Rectal smooth muscle tissue (tissue), 1 donor: Measurements from ENCODE around the gene CLHC1.
A peak's percentile ranks its signal among the peaks of the same experiment; 100 is the strongest.
"Not testable (repeated sequence)": the region's sequence is repeated elsewhere in the genome, so short reads cannot be mapped to it uniquely, and the experiment has no call there.

Source experiments
- H3K27ac ChIP-seq: one replicate; pipeline ENCODE4 v1.7.0; 2013; ENCODE audit warnings: low read depth, low read length, inconsistent platforms
- H3K27me3 ChIP-seq: one replicate; pipeline ENCODE4 v1.7.0; 2013; ENCODE audit warnings: low read length; ENCODE audit not compliant: control insufficient read depth, insufficient read depth
- H3K36me3 ChIP-seq: one replicate; pipeline ENCODE4 v1.7.0; 2013; ENCODE audit warnings: low read length; ENCODE audit not compliant: control insufficient read depth, insufficient read depth
- H3K4me1 ChIP-seq: one replicate; pipeline ENCODE4 v1.7.0; 2013; ENCODE audit warnings: low read length; ENCODE audit not compliant: control insufficient read depth, insufficient read depth
- H3K4me3 ChIP-seq: one replicate; pipeline ENCODE4 v1.7.0; 2013; ENCODE audit warnings: low read length
- H3K9ac ChIP-seq: one replicate; pipeline ENCODE4 v1.7.0; 2013; ENCODE audit warnings: low read length

Gene CLHC1

GRCh38 chr2:55232084-55232862 lies at the start of gene CLHC1, which contains the start of gene RPS27A:
Gene CLHC1 (minus strand): TSS chr2:55232293. CDS start chr2:55222411, 9,882 bp downstream.
Gene RPS27A (plus strand): TSS chr2:55232688. CDS start chr2:55232825, 137 bp downstream.
- Histone ChIP-seq H3K27ac (peak within 1 kb of the TSS; percentile 96), H3K9ac (peak within 1 kb of the TSS; percentile 98), H3K36me3 (peaks cover 17% of the 10 kb centered on the region), H3K4me1 (peaks cover 12% of the 10 kb centered on the region), H3K4me3 (peak within 1 kb of the TSS; percentile 96), H3K27me3 (no peaks in the 10 kb centered on the region)

DNA sequence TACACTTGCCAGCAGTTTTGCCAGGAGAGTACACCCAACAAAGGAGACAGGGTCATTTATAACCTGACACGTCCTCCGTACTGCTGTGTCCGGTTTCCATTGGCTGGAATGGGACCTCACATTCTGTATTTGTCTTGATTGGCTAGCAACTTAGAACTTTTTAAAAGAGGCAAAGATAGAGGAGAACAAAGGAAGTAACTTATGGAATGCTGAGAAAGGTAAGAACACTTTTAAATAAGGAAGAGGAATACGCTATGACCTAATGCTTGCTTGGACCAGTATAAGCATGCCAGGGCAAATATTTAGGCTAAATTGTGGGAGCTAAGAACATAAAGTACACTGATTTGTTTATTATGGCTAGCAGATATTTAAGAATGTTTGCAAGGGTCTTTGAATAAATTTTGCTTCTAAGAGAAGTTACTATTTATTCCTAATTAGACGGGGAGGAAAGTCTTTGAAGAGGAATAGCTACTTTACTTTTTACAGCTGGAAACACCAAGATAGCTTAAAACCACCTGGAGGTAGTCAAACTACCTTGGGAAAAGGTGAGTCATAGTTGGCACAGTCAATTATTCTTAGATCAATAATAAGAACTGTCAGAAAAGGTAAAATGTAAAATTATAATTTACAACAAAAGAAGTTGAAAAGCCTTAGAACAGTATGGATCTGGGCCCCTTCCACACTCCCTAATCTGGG lies 48.9 kb upstream of the CLHC1 start:
- H3K4me1 ChIP-seq, H3K36me3 ChIP-seq, H3K27me3 ChIP-seq, H3K27ac ChIP-seq, H3K4me3 ChIP-seq, H3K9ac ChIP-seq: not testable (repeated sequence)

GRCh38 chr2:55279859-55280424 lies 47.8 kb upstream of the CLHC1 start:
- not testable (repeated sequence) for H3K9ac ChIP-seq, H3K27me3 ChIP-seq, H3K4me1 ChIP-seq, H3K4me3 ChIP-seq, H3K36me3 ChIP-seq, H3K27ac ChIP-seq

DNA sequence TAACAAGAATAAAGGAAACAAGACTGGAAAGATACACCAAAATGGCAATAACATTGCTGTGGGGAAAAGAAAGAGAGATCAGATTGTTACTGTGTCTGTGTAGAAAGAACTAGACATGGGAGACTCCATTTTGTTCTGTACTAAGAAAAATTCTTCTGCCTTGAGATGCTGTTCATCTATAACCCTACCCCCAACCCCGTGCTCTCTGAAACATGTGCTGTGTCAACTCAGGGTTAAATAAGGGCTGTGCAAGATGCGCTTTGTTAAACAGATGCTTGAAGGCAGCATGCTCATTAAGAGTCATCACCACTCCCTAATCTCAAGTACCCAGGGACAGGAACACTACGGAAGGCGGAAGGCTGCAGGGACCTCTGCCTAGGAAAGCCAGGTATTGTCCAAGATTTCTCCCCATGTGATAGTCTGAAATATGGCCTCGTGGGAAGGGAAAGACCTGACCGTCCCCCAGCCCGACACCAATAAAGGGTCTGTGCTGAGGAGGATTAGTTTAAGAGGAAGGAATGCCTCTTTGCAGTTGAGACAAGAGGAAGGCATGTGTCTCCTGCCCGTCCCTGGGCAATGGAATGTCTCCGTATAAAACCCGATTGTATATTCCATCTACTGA lies 47.2 kb upstream of the CLHC1 start:
- not testable (repeated sequence) for H3K4me1 ChIP-seq, H3K36me3 ChIP-seq, H3K27me3 ChIP-seq, H3K4me3 ChIP-seq, H3K27ac ChIP-seq, H3K9ac ChIP-seq

- no peak overlapping the region for H3K27ac ChIP-seq
- no peak overlapping the region for H3K4me3 ChIP-seq
- H3K27me3 ChIP-seq, result no peaks in the 10 kb centered on the region
- H3K36me3 ChIP-seq, result no peaks in the 10 kb centered on the region
- H3K4me1 ChIP-seq, result no peaks in the 10 kb centered on the region
- no peak overlapping the region for H3K9ac ChIP-seq
Measured at GRCh38 chr2:55277310-55277709, 45.2 kb upstream of the CLHC1 start.

GRCh38 chr2:55274346-55274745 lies 42.3 kb upstream of the CLHC1 start:
- not testable (repeated sequence) for H3K27ac ChIP-seq, H3K27me3 ChIP-seq, H3K36me3 ChIP-seq, H3K4me1 ChIP-seq, H3K9ac ChIP-seq, H3K4me3 ChIP-seq

DNA sequence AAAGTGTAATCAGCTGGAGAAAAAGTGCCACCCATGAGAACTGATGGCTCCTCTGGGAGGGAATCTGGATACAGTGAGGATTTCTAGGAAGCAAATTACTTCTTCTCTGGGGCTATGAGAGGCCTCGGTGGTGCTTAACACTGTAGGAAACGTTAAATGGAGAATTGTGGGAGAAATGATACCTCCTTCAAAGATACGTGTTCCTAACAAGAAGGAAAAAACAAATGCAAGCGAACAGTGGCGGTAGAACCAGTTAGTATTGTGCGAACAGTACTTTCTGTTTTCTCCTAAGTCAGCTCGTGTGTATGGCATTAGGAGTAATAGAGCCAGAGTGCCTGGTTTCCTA lies 37.5 kb upstream of the CLHC1 start:
- Histone ChIP-seq H3K36me3 (peaks cover 8% of the 10 kb centered on the region), H3K27ac (peak overlapping the region; percentile 94), H3K9ac (peak overlapping the region; percentile 2), H3K27me3 (no peaks in the 10 kb centered on the region), H3K4me1 (no peaks in the 10 kb centered on the region), H3K4me3 (peak overlapping the region; percentile 99)

DNA sequence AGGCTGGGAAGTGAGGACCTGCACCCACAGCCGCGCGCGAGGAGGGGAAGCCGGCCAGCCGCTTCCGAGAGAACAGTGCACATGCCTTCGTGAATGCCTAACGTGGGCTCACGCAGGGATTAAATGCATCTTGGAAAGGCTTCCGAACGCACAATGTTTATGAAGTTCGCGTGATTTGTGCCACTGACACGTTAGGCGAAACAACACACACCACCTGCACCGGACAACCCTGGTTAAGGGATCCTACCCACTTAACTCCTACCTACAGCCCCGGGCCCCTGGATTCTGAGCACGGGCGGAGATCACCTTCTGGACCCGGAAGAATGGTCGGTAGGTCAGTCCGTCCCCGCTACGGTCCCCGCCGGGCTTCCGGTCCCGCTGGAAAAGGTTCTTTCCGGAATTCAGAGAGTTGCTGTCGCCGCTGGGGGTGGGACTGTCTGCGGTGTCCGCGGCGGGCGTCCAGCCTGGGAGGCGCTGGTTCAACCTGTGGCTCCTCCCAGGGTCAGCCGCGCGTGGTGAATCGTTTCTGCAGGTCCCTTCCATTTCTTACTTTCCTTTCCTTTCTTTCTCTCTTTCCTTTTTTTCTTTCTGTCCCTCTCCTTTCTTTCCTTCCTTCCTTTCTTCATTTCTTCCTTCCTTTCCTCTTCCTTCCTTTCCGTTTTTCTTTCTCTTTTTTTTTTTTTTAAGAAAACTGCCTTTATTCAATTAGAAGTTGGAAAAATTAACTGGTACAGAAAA lies 37.0 kb upstream of the CLHC1 start, which contains the start of gene MTIF2:
MTIF2 (minus strand) TSS at position 325 of the 738 bp plus-strand sequence. CDS start 5,373 bp downstream, outside the sequence.
- peaks cover 13% of the 10 kb centered on the region for H3K36me3 ChIP-seq
- H3K4me1 ChIP-seq, result no peaks in the 10 kb centered on the region
- H3K9ac ChIP-seq, result peak within 1 kb of the TSS; percentile 95
- peak within 1 kb of the TSS; percentile 99 for H3K4me3 ChIP-seq
- H3K27ac ChIP-seq, result peak within 1 kb of the TSS; percentile 94
- no peaks in the 10 kb centered on the region for H3K27me3 ChIP-seq

DNA sequence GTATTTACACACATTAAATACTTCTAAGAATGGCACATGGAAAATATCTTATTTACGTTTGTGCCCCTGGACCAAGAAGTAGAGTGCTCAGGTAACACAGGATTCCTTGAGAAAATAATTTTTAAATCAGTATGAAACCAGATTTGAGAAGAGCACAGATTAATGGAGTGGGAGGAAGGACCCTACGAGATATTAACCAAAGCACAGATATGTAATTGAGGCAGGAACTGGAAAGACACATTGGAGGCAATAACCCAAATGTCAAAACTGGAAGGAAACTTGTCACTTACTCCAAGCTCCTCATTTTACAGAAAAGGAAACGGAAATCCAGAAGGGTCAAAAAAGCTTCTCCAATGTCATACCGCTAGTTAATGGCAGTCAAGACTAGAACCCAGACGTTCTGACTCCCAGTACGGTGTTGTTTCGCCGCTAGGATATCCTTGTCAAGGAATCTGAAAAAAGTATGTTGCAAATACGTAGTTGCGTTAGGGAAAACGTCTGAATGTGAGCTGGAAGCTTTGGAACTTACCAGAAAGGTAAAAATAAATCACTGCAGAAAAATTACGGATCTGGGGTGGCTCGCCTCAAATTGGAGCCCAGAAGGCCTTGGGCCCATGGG lies 36.3 kb upstream of the CLHC1 start:
- peak overlapping the region; percentile 99 for H3K4me3 ChIP-seq
- H3K36me3 ChIP-seq, result peaks cover 19% of the 10 kb centered on the region
- no peaks in the 10 kb centered on the region for H3K27me3 ChIP-seq
- no peaks in the 10 kb centered on the region for H3K4me1 ChIP-seq
- peak overlapping the region; percentile 94 for H3K27ac ChIP-seq
- peak overlapping the region; percentile 95 for H3K9ac ChIP-seq

DNA sequence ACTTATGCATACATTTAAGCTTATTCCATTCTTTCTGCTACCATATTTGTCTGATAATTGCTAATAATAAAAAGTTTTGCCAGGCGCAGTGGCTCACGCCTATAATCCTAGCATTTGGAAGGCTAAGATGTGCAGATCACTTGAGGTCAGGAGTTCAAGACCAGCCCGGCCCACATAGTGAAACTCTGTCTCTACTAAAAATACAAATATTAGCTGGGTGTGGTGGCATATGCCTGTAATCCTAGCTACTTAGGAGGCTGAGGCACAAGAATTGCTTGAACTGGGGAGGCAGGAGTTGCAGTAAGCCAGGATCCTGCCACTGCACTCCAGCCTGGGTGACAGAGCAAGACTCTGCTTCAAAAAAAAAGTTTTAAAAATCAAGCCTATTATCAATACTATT lies 27.5 kb upstream of the CLHC1 start:
- H3K27ac ChIP-seq, H3K4me1 ChIP-seq, H3K4me3 ChIP-seq, H3K9ac ChIP-seq, H3K27me3 ChIP-seq: not testable (repeated sequence)
- H3K36me3 ChIP-seq, result peaks cover 17% of the 10 kb centered on the region

DNA sequence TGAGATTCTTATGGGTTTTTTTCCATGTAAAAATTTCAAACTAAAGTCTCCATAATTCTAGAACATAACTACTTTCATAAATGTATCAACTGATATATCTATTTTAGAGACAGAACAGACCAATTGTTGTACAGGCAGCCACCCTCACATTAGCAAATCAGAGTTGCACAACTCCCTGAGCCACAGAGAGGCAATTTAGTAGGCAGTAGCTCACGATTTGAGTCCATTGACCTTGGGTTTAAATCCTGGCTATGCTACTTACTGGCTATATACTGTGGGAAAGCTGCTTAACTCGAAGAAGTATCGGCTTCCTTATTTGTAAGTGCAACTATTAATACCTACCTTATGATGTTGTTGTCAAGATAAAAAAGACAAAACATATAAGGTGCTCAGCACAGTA lies 20.7 kb upstream of the CLHC1 start:
- peaks cover 10% of the 10 kb centered on the region for H3K36me3 ChIP-seq
- no peak overlapping the region for H3K4me3 ChIP-seq
- H3K4me1 ChIP-seq, result no peaks in the 10 kb centered on the region
- H3K27me3 ChIP-seq, result no peaks in the 10 kb centered on the region
- no peak overlapping the region for H3K9ac ChIP-seq
- no peak overlapping the region for H3K27ac ChIP-seq
